ENCODE measurements around the gene HAT1.

Gene HAT1

GRCh38 chr2:171921970-171922229, 361 bp upstream of the HAT1 start:
- DNase-seq (ENCODE audit: low read depth): no peak

GRCh38 chr2:171923206-171923605, 945 bp downstream of the HAT1 start:
- DNase-seq (ENCODE audit: low read depth): no peak

- DNase-seq (ENCODE audit: low read depth): no peak
These were observed 2.1 kb downstream of the HAT1 start for GRCh38 chr2:171924170-171924942.

- DNase-seq (ENCODE audit: low read depth): no peak
These were observed 8.1 kb downstream of the HAT1 start for GRCh38 chr2:171930385-171930784.

- no peak for DNase-seq (ENCODE audit: low read depth)
These were observed 16.9 kb downstream of the HAT1 start for GRCh38 chr2:171939058-171939742.

- DNase-seq (ENCODE audit: low read depth): no peak
These were observed 17.4 kb downstream of the HAT1 start for GRCh38 chr2:171939743-171940071.

- no peak for DNase-seq (ENCODE audit: low read depth)
These were observed 19.0 kb downstream of the HAT1 start for GRCh38 chr2:171941316-171941699.

GRCh38 chr2:171943869-171944268, 21.6 kb downstream of the HAT1 start:
- DNase-seq (ENCODE audit: low read depth): no peak

- DNase-seq (ENCODE audit: low read depth): no peak
These were observed 30.0 kb downstream of the HAT1 start for GRCh38 chr2:171952276-171952675.

GRCh38 chr2:171952748-171953147, 30.5 kb downstream of the HAT1 start:
- no peak for DNase-seq (ENCODE audit: low read depth)

- DNase-seq (ENCODE audit: low read depth): no peak
These were observed 34.0 kb downstream of the HAT1 start for GRCh38 chr2:171956135-171956825.

GRCh38 chr2:171957061-171957460, 34.8 kb downstream of the HAT1 start:
- DNase-seq (ENCODE audit: low read depth): no peak

- DNase-seq (ENCODE audit: low read depth): no peak
These were observed 36.2 kb downstream of the HAT1 start for GRCh38 chr2:171958475-171958874.

GRCh38 chr2:171959998-171960397, 37.7 kb downstream of the HAT1 start:
- no peak for DNase-seq (ENCODE audit: low read depth)

GRCh38 chr2:171960570-171960969, 38.3 kb downstream of the HAT1 start:
- DNase-seq (ENCODE audit: low read depth): no peak

GRCh38 chr2:171963198-171963597, 40.9 kb downstream of the HAT1 start:
- DNase-seq (ENCODE audit: low read depth): no peak

GRCh38 chr2:171964308-171964707, 42.0 kb downstream of the HAT1 start:
- no peak for DNase-seq (ENCODE audit: low read depth)

GRCh38 chr2:171965238-171965637, 43.0 kb downstream of the HAT1 start:
- no peak for DNase-seq (ENCODE audit: low read depth)

GRCh38 chr2:171965661-171966060, 43.4 kb downstream of the HAT1 start:
- no peak for DNase-seq (ENCODE audit: low read depth)

GRCh38 chr2:171966235-171966634, 44.0 kb downstream of the HAT1 start:
- DNase-seq (ENCODE audit: low read depth): no peak

- no peak for DNase-seq (ENCODE audit: low read depth)
These were observed 44.4 kb downstream of the HAT1 start for GRCh38 chr2:171966688-171967087.

GRCh38 chr2:171968509-171968908, 46.2 kb downstream of the HAT1 start:
- DNase-seq (ENCODE audit: low read depth): no peak

- no peak for DNase-seq (ENCODE audit: low read depth)
These were observed 50.2 kb downstream of the HAT1 start for GRCh38 chr2:171972329-171972982.

All from stimulated activated CD8-positive, alpha-beta memory T cell treated with anti-CD3 and anti-CD28 coated beads, Interleukin-4, amount 100 ng/mL, for 24 hours (primary cell).